ENCODE results near the gene SYT12.
A peak's percentile ranks its signal among the peaks of the same experiment; 100 is the strongest.

SYT12 gene

GRCh38 chr11:67013511-67014045 lies 9.4 kb upstream of the SYT12 start:
- Mint-ChIP-seq H3K4me3 (no peak overlapping the region), H3K27me3 (peaks cover 5% of the 10 kb centered on the region)

GRCh38 chr11:67014343-67014742 lies 8.6 kb upstream of the SYT12 start:
- ATAC-seq (no peak), DNase-seq (no peak)
- H3K4me1 Mint-ChIP-seq, result no peaks in the 10 kb centered on the region
- no peak overlapping the region for H3K4me3 Mint-ChIP-seq
- no peak overlapping the region for H3K27ac Mint-ChIP-seq
- H3K9me3 Mint-ChIP-seq, result peaks cover 4% of the 10 kb centered on the region
- H3K36me3 Mint-ChIP-seq (ENCODE audit: low read depth), result no peaks in the 10 kb centered on the region
- H3K27me3 Mint-ChIP-seq, result peaks cover 9% of the 10 kb centered on the region

More at GRCh38 chr11:67013511-67014045, 9.4 kb upstream of the SYT12 start:
- ATAC-seq (no peak), DNase-seq (no peak)
- no peaks in the 10 kb centered on the region for H3K36me3 Mint-ChIP-seq (ENCODE audit: low read depth)
- no peaks in the 10 kb centered on the region for H3K9me3 Mint-ChIP-seq
- H3K27ac Mint-ChIP-seq, result no peak overlapping the region
- H3K4me1 Mint-ChIP-seq, result no peaks in the 10 kb centered on the region

GRCh38 chr11:67015048-67015447 lies 7.9 kb upstream of the SYT12 start:
- H3K4me1 Mint-ChIP-seq, result no peaks in the 10 kb centered on the region
- H3K9me3 Mint-ChIP-seq, result peaks cover 4% of the 10 kb centered on the region
- no peak overlapping the region for H3K27ac Mint-ChIP-seq
- DNase-seq, result no peak
- ATAC-seq, result no peak
- no peak overlapping the region for H3K4me3 Mint-ChIP-seq
- H3K36me3 Mint-ChIP-seq (ENCODE audit: low read depth), result no peaks in the 10 kb centered on the region
- peaks cover 9% of the 10 kb centered on the region for H3K27me3 Mint-ChIP-seq

- Mint-ChIP-seq H3K4me3 (no peak overlapping the region), H3K9me3 (peaks cover 4% of the 10 kb centered on the region), H3K4me1 (peaks cover 7% of the 10 kb centered on the region), H3K36me3 (ENCODE audit: low read depth) (no peaks in the 10 kb centered on the region), H3K27ac (no peak overlapping the region), H3K27me3 (peaks cover 15% of the 10 kb centered on the region)
- DNase-seq (no peak), ATAC-seq (no peak)
These were observed 6.4 kb upstream of the SYT12 start for GRCh38 chr11:67016550-67016949.

- Mint-ChIP-seq H3K4me3 (no peak overlapping the region), H3K4me1 (peaks cover 33% of the 10 kb centered on the region), H3K9me3 (peaks cover 4% of the 10 kb centered on the region), H3K27me3 (peaks cover 42% of the 10 kb centered on the region), H3K36me3 (ENCODE audit: low read depth) (no peaks in the 10 kb centered on the region), H3K27ac (peak overlapping the region; percentile 21)
- ATAC-seq (peak; percentile 40), DNase-seq (no peak)
These were observed 2.0 kb upstream of the SYT12 start for GRCh38 chr11:67020949-67021348.

GRCh38 chr11:67022341-67022933 lies 497 bp upstream of the SYT12 start:
- H3K27me3 Mint-ChIP-seq, result peaks cover 48% of the 10 kb centered on the region
- peak overlapping the region; percentile 40 for H3K4me3 Mint-ChIP-seq
- ATAC-seq (no peak), DNase-seq (no peak)
- H3K9me3 Mint-ChIP-seq, result peaks cover 4% of the 10 kb centered on the region
- peaks cover 33% of the 10 kb centered on the region for H3K4me1 Mint-ChIP-seq
- H3K27ac Mint-ChIP-seq, result no peak overlapping the region
- no peaks in the 10 kb centered on the region for H3K36me3 Mint-ChIP-seq (ENCODE audit: low read depth)

- peaks cover 1% of the 10 kb centered on the region for H3K9me3 Mint-ChIP-seq
- peaks cover 51% of the 10 kb centered on the region for H3K27me3 Mint-ChIP-seq
- H3K27ac Mint-ChIP-seq, result no peak overlapping the region
- H3K4me3 Mint-ChIP-seq, result no peak overlapping the region
- peaks cover 33% of the 10 kb centered on the region for H3K4me1 Mint-ChIP-seq
- ATAC-seq (no peak), DNase-seq (no peak)
- no peaks in the 10 kb centered on the region for H3K36me3 Mint-ChIP-seq (ENCODE audit: low read depth)
These were observed 1.0 kb downstream of the SYT12 start for GRCh38 chr11:67023957-67024353.

- ATAC-seq (peak; percentile 75), DNase-seq (peak; percentile 60)
- no peaks in the 10 kb centered on the region for H3K9me3 Mint-ChIP-seq
- H3K27ac Mint-ChIP-seq, result peak overlapping the region; percentile 88
- H3K36me3 Mint-ChIP-seq (ENCODE audit: low read depth), result no peaks in the 10 kb centered on the region
- H3K4me3 Mint-ChIP-seq, result peak overlapping the region; percentile 50
- peaks cover 54% of the 10 kb centered on the region for H3K27me3 Mint-ChIP-seq
- peaks cover 33% of the 10 kb centered on the region for H3K4me1 Mint-ChIP-seq
These were observed 1.5 kb downstream of the SYT12 start for GRCh38 chr11:67024410-67024809.

GRCh38 chr11:67024966-67025365 lies 2.0 kb downstream of the SYT12 start:
- DNase-seq (no peak), ATAC-seq (peak; percentile 4)
- peaks cover 59% of the 10 kb centered on the region for H3K27me3 Mint-ChIP-seq
- H3K36me3 Mint-ChIP-seq (ENCODE audit: low read depth), result no peaks in the 10 kb centered on the region
- no peaks in the 10 kb centered on the region for H3K9me3 Mint-ChIP-seq
- peaks cover 33% of the 10 kb centered on the region for H3K4me1 Mint-ChIP-seq
- H3K4me3 Mint-ChIP-seq, result peak overlapping the region; percentile 50
- H3K27ac Mint-ChIP-seq, result no peak overlapping the region

- no peaks in the 10 kb centered on the region for H3K9me3 Mint-ChIP-seq
These were observed 2.8 kb downstream of the SYT12 start for GRCh38 chr11:67025750-67026149.

GRCh38 chr11:67026941-67027340 lies 4.0 kb downstream of the SYT12 start:
- DNase-seq (no peak), ATAC-seq (no peak)
- no peak overlapping the region for H3K4me3 Mint-ChIP-seq
- H3K27me3 Mint-ChIP-seq, result peaks cover 64% of the 10 kb centered on the region
- H3K4me1 Mint-ChIP-seq, result peaks cover 24% of the 10 kb centered on the region
- H3K9me3 Mint-ChIP-seq, result no peaks in the 10 kb centered on the region
- H3K27ac Mint-ChIP-seq, result no peak overlapping the region
- no peaks in the 10 kb centered on the region for H3K36me3 Mint-ChIP-seq (ENCODE audit: low read depth)

More at GRCh38 chr11:67025750-67026149, 2.8 kb downstream of the SYT12 start:
- Mint-ChIP-seq H3K4me3 (no peak overlapping the region), H3K27me3 (peaks cover 66% of the 10 kb centered on the region), H3K27ac (no peak overlapping the region), H3K36me3 (ENCODE audit: low read depth) (no peaks in the 10 kb centered on the region), H3K4me1 (peaks cover 33% of the 10 kb centered on the region)
- no peak for DNase-seq
- ATAC-seq, result no peak

- Mint-ChIP-seq H3K4me1 (peaks cover 18% of the 10 kb centered on the region), H3K9me3 (no peaks in the 10 kb centered on the region), H3K27ac (no peak overlapping the region), H3K4me3 (no peak overlapping the region), H3K27me3 (peaks cover 61% of the 10 kb centered on the region), H3K36me3 (ENCODE audit: low read depth) (no peaks in the 10 kb centered on the region)
- ATAC-seq (no peak), DNase-seq (no peak)
These were observed 4.6 kb downstream of the SYT12 start for GRCh38 chr11:67027483-67027930.

- Mint-ChIP-seq H3K36me3 (ENCODE audit: low read depth) (no peaks in the 10 kb centered on the region), H3K4me1 (peaks cover 15% of the 10 kb centered on the region), H3K9me3 (no peaks in the 10 kb centered on the region), H3K27ac (no peak overlapping the region), H3K4me3 (no peak overlapping the region), H3K27me3 (peaks cover 58% of the 10 kb centered on the region)
- DNase-seq (no peak), ATAC-seq (no peak)
These were observed 5.1 kb downstream of the SYT12 start for GRCh38 chr11:67027943-67028542.

- ATAC-seq (no peak), DNase-seq (no peak)
- Mint-ChIP-seq H3K27ac (no peak overlapping the region), H3K27me3 (peaks cover 53% of the 10 kb centered on the region), H3K4me1 (peaks cover 11% of the 10 kb centered on the region), H3K9me3 (no peaks in the 10 kb centered on the region), H3K4me3 (no peak overlapping the region), H3K36me3 (ENCODE audit: low read depth) (no peaks in the 10 kb centered on the region)
These were observed 6.2 kb downstream of the SYT12 start for GRCh38 chr11:67029146-67029545.

GRCh38 chr11:67030976-67031375 lies 8.0 kb downstream of the SYT12 start:
- Mint-ChIP-seq H3K27me3 (peaks cover 41% of the 10 kb centered on the region), H3K9me3 (no peaks in the 10 kb centered on the region), H3K27ac (no peak overlapping the region), H3K4me3 (no peak overlapping the region), H3K4me1 (peaks cover 2% of the 10 kb centered on the region), H3K36me3 (ENCODE audit: low read depth) (no peaks in the 10 kb centered on the region)
- DNase-seq, result no peak
- no peak for ATAC-seq
